H9 (cell line): ENCODE data around the gene DOCK10. TPM values are rescaled to one million over a fixed set of nuclear protein-coding genes. Genes with fewer than 3 reads are reported as not detected.

Source experiments
- DNase-seq: peaks from one replicate; pipeline ENCODE4 v3.0.0-alpha.2; 2017
- H2AFZ ChIP-seq: one replicate; pipeline ENCODE4 v1.6.1; 2013; ENCODE audit warnings: mild to moderate bottlenecking, low read length, control low read depth, moderate library complexity
- H2AK5ac ChIP-seq: 2 replicates; pipeline ENCODE4 v1.6.1; 2013; ENCODE audit warnings: low read length, control low read depth, mixed read lengths; ENCODE audit not compliant: insufficient read length
- H2BK120ac ChIP-seq: one replicate; pipeline ENCODE4 v1.6.1; 2013; ENCODE audit warnings: low read depth, mild to moderate bottlenecking, low read length, control low read depth, inconsistent platforms; ENCODE audit not compliant: poor library complexity, severe bottlenecking
- H2BK12ac ChIP-seq: 2 replicates; pipeline ENCODE4 v1.6.1; 2013; ENCODE audit warnings: low read length, control low read depth, mixed read lengths, low read depth; ENCODE audit not compliant: insufficient read length
- H2BK15ac ChIP-seq: 2 replicates; pipeline ENCODE4 v1.6.1; 2013; ENCODE audit warnings: low read depth, low read length, control low read depth
- H2BK20ac ChIP-seq: one replicate; pipeline ENCODE4 v1.6.1; 2013; ENCODE audit warnings: low read depth, mild to moderate bottlenecking, low read length, control low read depth, inconsistent platforms; ENCODE audit not compliant: poor library complexity, severe bottlenecking
- H2BK5ac ChIP-seq: 2 replicates; pipeline ENCODE4 v1.6.1; 2013; ENCODE audit warnings: low read length, control low read depth, mixed read lengths; ENCODE audit not compliant: insufficient read length
- H3K14ac ChIP-seq: 2 replicates; pipeline ENCODE4 v1.6.1; 2013; ENCODE audit warnings: low read length, control low read depth; ENCODE audit not compliant: insufficient read depth
- H3K18ac ChIP-seq: 2 replicates; pipeline ENCODE4 v1.6.1; 2013; ENCODE audit warnings: low read depth, mild to moderate bottlenecking, mixed read lengths, low read length, control low read depth; ENCODE audit not compliant: insufficient read length
- H3K23ac ChIP-seq: 2 replicates; pipeline ENCODE4 v1.6.1; 2013; ENCODE audit warnings: low read length, control low read depth, mixed read lengths, low read depth; ENCODE audit not compliant: insufficient read length
- H3K23me2 ChIP-seq: 2 replicates; pipeline ENCODE4 v1.6.1; 2013; ENCODE audit warnings: low read depth, mild to moderate bottlenecking, mixed read lengths, low read length, control low read depth; ENCODE audit not compliant: insufficient read length, poor library complexity, severe bottlenecking
- H3K27ac ChIP-seq: 2 replicates; pipeline ENCODE4 v1.5.1; 2013; ENCODE audit warnings: low read length, control low read depth, mixed read lengths, low read depth; ENCODE audit not compliant: insufficient read length
- H3K27me3 ChIP-seq: 2 replicates; pipeline ENCODE4 v1.6.1; 2013; ENCODE audit warnings: low read length, control low read depth, inconsistent platforms; ENCODE audit not compliant: insufficient read depth
- H3K4ac ChIP-seq: 2 replicates; pipeline ENCODE4 v1.6.1; 2013; ENCODE audit warnings: low read depth, mild to moderate bottlenecking, control low read depth, inconsistent platforms, low read length, moderate library complexity
- H3K4me1 ChIP-seq: 2 replicates; pipeline ENCODE4 v1.6.1; 2013; ENCODE audit warnings: low read length, control low read depth, inconsistent platforms; ENCODE audit not compliant: insufficient read depth
- H3K4me2 ChIP-seq: 2 replicates; pipeline ENCODE4 v1.6.1; 2013; ENCODE audit warnings: low read length, control low read depth, mixed read lengths; ENCODE audit not compliant: insufficient read length, insufficient read depth
- H3K56ac ChIP-seq: 2 replicates; pipeline ENCODE4 v1.6.1; 2013; ENCODE audit warnings: low read depth, mild to moderate bottlenecking, mixed read lengths, low read length, control low read depth; ENCODE audit not compliant: insufficient read length
- H3K79me1 ChIP-seq: 2 replicates; pipeline ENCODE4 v1.6.1; 2013; ENCODE audit warnings: low read depth, mild to moderate bottlenecking, moderate library complexity, low read length, control low read depth, inconsistent platforms; ENCODE audit not compliant: insufficient read depth, poor library complexity, severe bottlenecking
- H3K79me2 ChIP-seq: 2 replicates; pipeline ENCODE4 v1.6.1; 2013; ENCODE audit warnings: low read length, control low read depth, inconsistent platforms; ENCODE audit not compliant: insufficient read depth
- H3K9ac ChIP-seq: 2 replicates; pipeline ENCODE4 v1.6.1; 2013; ENCODE audit warnings: low read length, control low read depth, mixed read lengths; ENCODE audit not compliant: insufficient read length; ENCODE audit errors: extremely low read depth
- H3K9me3 ChIP-seq: one replicate; pipeline ENCODE4 v1.6.1; 2013; ENCODE audit warnings: low read depth, low read length, inconsistent platforms; ENCODE audit not compliant: control insufficient read depth
- H3T11ph ChIP-seq: one replicate; pipeline ENCODE4 v1.6.1; 2013; ENCODE audit warnings: mild to moderate bottlenecking, low read length, control low read depth, inconsistent platforms
- H4K20me1 ChIP-seq: one replicate; pipeline ENCODE4 v1.6.1; 2013; ENCODE audit not compliant: control insufficient read depth, insufficient read length, insufficient read depth
- H4K5ac ChIP-seq: 2 replicates; pipeline ENCODE4 v1.6.1; 2013; ENCODE audit warnings: low read depth, mild to moderate bottlenecking, mixed read lengths, low read length, control low read depth; ENCODE audit not compliant: insufficient read length
- H4K8ac ChIP-seq: replicated peaks from 2 replicates; pipeline ENCODE4 v1.6.1; 2013; ENCODE audit warnings: low read length, control low read depth, mixed read lengths, low read depth; ENCODE audit not compliant: insufficient read length
- H4K91ac ChIP-seq: 2 replicates; pipeline ENCODE4 v1.6.1; 2013; ENCODE audit warnings: low read depth, mild to moderate bottlenecking, moderate library complexity, mixed read lengths, low read length, control low read depth; ENCODE audit not compliant: insufficient read length
- H3K27ac Mint-ChIP-seq, 3 experiments: 2 replicates in 2 of 3; 3 replicates in 1 of 3; pipeline ENCODE4 v1.8.0; 2020 to 2021; ENCODE audit warnings: mixed read lengths in 3 of 3, mild to moderate bottlenecking in 1 of 3, moderate library complexity in 1 of 3
- H3K27me3 Mint-ChIP-seq: 2 replicates; pipeline ENCODE4 v1.8.0; 2021; ENCODE audit warnings: low read depth, mild to moderate bottlenecking, moderate library complexity, mixed read lengths
- H3K36me3 Mint-ChIP-seq, 3 experiments: 2 replicates in 2 of 3; 3 replicates in 1 of 3; pipeline ENCODE4 v1.8.0; 2020 to 2021; ENCODE audit warnings: low read depth in 3 of 3, mixed read lengths in 3 of 3; ENCODE audit not compliant: insufficient read depth in 1 of 3
- H3K4me1 Mint-ChIP-seq, 2 experiments: 2 replicates each; pipeline ENCODE4 v1.8.0; 2020; ENCODE audit warnings: mixed read lengths in 2 of 2
- H3K4me3 Mint-ChIP-seq, 2 experiments: 2 replicates in 1 of 2; 3 replicates in 1 of 2; pipeline ENCODE4 v1.8.0; 2020 to 2021; ENCODE audit warnings: mild to moderate bottlenecking in 2 of 2, mixed read lengths in 2 of 2, moderate library complexity in 1 of 2
- H3K9me3 Mint-ChIP-seq, 2 experiments: 2 replicates in 1 of 2; 3 replicates in 1 of 2; pipeline ENCODE4 v1.8.0; 2020; ENCODE audit warnings: mild to moderate bottlenecking in 2 of 2, mixed read lengths in 2 of 2, moderate library complexity in 1 of 2
- WGBS: extraction: QIAGEN DNeasy Blood & Tissue Kit; methylation state at CpG from one replicate; pipeline ENCODE4 v1.1.7; 2013; ENCODE audit warnings: missing lambda C conversion rate, low lambda C conversion rate, mixed read lengths; ENCODE audit not compliant: insufficient read length; ENCODE audit errors: extremely low coverage; 5-methylcytosine and 5-hydroxymethylcytosine counted together
- total RNA-seq: library from RNA; stranded (reverse); gene quantifications from 2 replicates; pipeline ENCODE4 v1.2.1, GENCODE V29; 2021
- TF ChIP-seq, protein P1 (sequence below): fragments of 200-600 bp; sonication (generic); conservative IDR thresholded peaks from 3 replicates; pipeline ENCODE4 v1.8.0; 2021; ENCODE audit warnings: antibody characterized with exemption, mild to moderate bottlenecking

The DOCK10 gene
- total RNA-seq, 1 experiment from 2014 or later: 0.79 TPM

DNA sequence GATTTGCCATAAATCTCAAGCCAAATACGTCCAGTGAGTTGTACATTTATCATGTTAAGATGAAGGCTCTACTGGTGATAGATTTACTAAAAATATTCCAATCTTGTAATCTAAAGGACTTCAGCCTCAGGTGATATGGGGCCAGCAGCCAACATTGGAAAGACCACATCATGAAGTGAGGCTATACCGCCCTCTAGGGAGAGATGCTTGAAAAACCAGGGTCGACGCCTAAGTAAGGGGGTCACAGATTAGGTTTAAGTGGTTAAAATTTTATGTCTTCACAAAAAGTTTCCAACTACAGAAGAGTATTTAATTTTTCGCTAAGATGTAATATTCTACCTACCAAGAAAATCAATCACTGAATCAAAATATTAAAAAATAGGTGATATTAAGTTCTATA lies 33.3 kb downstream of the DOCK10 start:
- no peaks in the 10 kb centered on the region for H3K9me3 ChIP-seq
- no peak overlapping the region for H2BK20ac ChIP-seq
- DNase-seq: peak; percentile 42
- no peak overlapping the region for H2BK5ac ChIP-seq
- no peak overlapping the region for H3K9ac ChIP-seq
- no peak overlapping the region for H3K56ac ChIP-seq
- no peak overlapping the region for H3T11ph ChIP-seq
- H3K4ac ChIP-seq: no peak overlapping the region
- H2BK15ac ChIP-seq: no peak overlapping the region
- H3K27ac Mint-ChIP-seq: no peak overlapping the region
- no CpG with 5 or more reads among the region's 5 CpGs for WGBS
- no peak overlapping the region for H3K18ac ChIP-seq
- H3K14ac ChIP-seq: no peak overlapping the region
- H2AFZ ChIP-seq: no peak overlapping the region
- no peaks in the 10 kb centered on the region for H3K36me3 Mint-ChIP-seq
- no peaks in the 10 kb centered on the region for H3K23me2 ChIP-seq
- no peaks in the 10 kb centered on the region for H3K79me2 ChIP-seq
- H2BK12ac ChIP-seq: no peak overlapping the region
- H2AK5ac ChIP-seq: no peak overlapping the region
- peaks cover 10 to 17% of the 10 kb centered on the region in 2 experiments for H3K4me1 Mint-ChIP-seq
- no peaks in the 10 kb centered on the region for H3K27me3 Mint-ChIP-seq
- no peaks in the 10 kb centered on the region for H3K4me1 ChIP-seq
- no peaks in the 10 kb centered on the region for H3K9me3 Mint-ChIP-seq
- no peaks in the 10 kb centered on the region for H3K27me3 ChIP-seq
- H2BK120ac ChIP-seq: no peak overlapping the region
- H3K23ac ChIP-seq: no peak overlapping the region
- TF ChIP-seq, protein P1, sequence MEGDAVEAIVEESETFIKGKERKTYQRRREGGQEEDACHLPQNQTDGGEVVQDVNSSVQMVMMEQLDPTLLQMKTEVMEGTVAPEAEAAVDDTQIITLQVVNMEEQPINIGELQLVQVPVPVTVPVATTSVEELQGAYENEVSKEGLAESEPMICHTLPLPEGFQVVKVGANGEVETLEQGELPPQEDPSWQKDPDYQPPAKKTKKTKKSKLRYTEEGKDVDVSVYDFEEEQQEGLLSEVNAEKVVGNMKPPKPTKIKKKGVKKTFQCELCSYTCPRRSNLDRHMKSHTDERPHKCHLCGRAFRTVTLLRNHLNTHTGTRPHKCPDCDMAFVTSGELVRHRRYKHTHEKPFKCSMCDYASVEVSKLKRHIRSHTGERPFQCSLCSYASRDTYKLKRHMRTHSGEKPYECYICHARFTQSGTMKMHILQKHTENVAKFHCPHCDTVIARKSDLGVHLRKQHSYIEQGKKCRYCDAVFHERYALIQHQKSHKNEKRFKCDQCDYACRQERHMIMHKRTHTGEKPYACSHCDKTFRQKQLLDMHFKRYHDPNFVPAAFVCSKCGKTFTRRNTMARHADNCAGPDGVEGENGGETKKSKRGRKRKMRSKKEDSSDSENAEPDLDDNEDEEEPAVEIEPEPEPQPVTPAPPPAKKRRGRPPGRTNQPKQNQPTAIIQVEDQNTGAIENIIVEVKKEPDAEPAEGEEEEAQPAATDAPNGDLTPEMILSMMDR: peak; percentile 84
- H4K5ac ChIP-seq: no peak overlapping the region
- no peaks in the 10 kb centered on the region for H4K20me1 ChIP-seq
- no peak overlapping the region for H4K8ac ChIP-seq
- H3K27ac ChIP-seq: no peak overlapping the region
- H3K4me2 ChIP-seq: no peak overlapping the region
- H4K91ac ChIP-seq: no peak overlapping the region
- no peaks in the 10 kb centered on the region for H3K79me1 ChIP-seq
- H3K4me3 Mint-ChIP-seq: no peak overlapping the region
